Breast epithelium (tissue), 3 donors: Measurements from ENCODE around the gene GATA6.

Experiments
- CTCF ChIP-seq, 3 donors: fragments of 450-650 bp; IDR thresholded peaks; one replicate each; pipeline ENCODE4 v1.5.1; 2016 to 2017; ENCODE audit warnings: antibody characterized with exemption in 3 of 3, mild to moderate bottlenecking in 3 of 3, moderate library complexity in 3 of 3
- POLR2A ChIP-seq: fragments of 450-650 bp; IDR thresholded peaks from one replicate; pipeline ENCODE4 v1.6.1; 2016; ENCODE audit warnings: antibody characterized with exemption, mild to moderate bottlenecking, moderate library complexity
- POLR2AphosphoS5 ChIP-seq, 3 donors: sonication (generic); formaldehyde crosslinking; IDR thresholded peaks; one replicate each; pipeline ENCODE4 v1.6.1; 2017; ENCODE audit warnings: antibody characterized with exemption in 3 of 3

- no peak for TF ChIP-seq CTCF (IDR thresholded peaks at IDR 0.05)
- TF ChIP-seq POLR2AphosphoS5 (IDR thresholded peaks at IDR 0.05), result no peak
- TF ChIP-seq POLR2A, result no peak
Measured at GRCh38 chr18:22174341-22175145, 5.2 kb downstream of the GATA6 start.
